A673 (cell line): ENCODE measurements around the gene MAPK8IP3. TPM values are rescaled to one million over a fixed set of nuclear protein-coding genes. Genes with fewer than 3 reads are reported as not detected.

ENCODE experiments used
- BruUV-seq: library from RNA; stranded (reverse); fragments of 400-500 nt; replicated peaks from 2 replicates; lab custom pipeline; 2021; lab: Mats Ljungman, UMichigan
- CTCF ChIA-PET: fragments of 300-600 bp; sonication (Branson Sonifier 250); formaldehyde crosslinking; loops from one replicate; lab custom pipeline; 2022; ENCODE audit warnings: antibody characterized with exemption; lab: Charles Lee
- POLR2A ChIA-PET: fragments of 300-600 bp; sonication (Branson Sonifier 250); formaldehyde crosslinking; loops from one replicate; lab custom pipeline; 2022; ENCODE audit warnings: antibody characterized with exemption; ENCODE audit not compliant: low non-redundant PET; lab: Charles Lee
- DNase-seq: peaks from one replicate; pipeline ENCODE4 v3.0.0-alpha.2; 2015; ENCODE audit warnings: low spot score
- H3K27ac ChIP-seq: fragments of 200-600 bp; sonication (generic); 2 replicates; pipeline ENCODE4 v1.5.1; 2016; ENCODE audit warnings: mixed run types, low read depth, mild to moderate bottlenecking, mixed read lengths, antibody characterized with exemption, low read length; ENCODE audit not compliant: poor library complexity, severe bottlenecking
- H3K27me3 ChIP-seq: fragments of 200-600 bp; sonication (generic); replicated peaks from 2 replicates; pipeline ENCODE4 v1.6.1; 2017; ENCODE audit warnings: mixed run types, low read depth, mild to moderate bottlenecking, mixed read lengths, antibody characterized with exemption, low read length; ENCODE audit not compliant: insufficient read depth, poor library complexity
- H3K36me3 ChIP-seq: fragments of 200-600 bp; sonication (generic); 2 replicates; pipeline ENCODE4 v1.6.1; 2016; ENCODE audit warnings: mixed run types, mild to moderate bottlenecking, mixed read lengths, antibody characterized with exemption, low read length; ENCODE audit not compliant: insufficient read depth, poor library complexity, severe bottlenecking
- H3K4me1 ChIP-seq: fragments of 200-600 bp; sonication (generic); 2 replicates; pipeline ENCODE4 v1.6.1; 2017; ENCODE audit warnings: mixed run types, mild to moderate bottlenecking, mixed read lengths, antibody characterized with exemption, low read length; ENCODE audit not compliant: insufficient read depth, poor library complexity, severe bottlenecking
- H3K4me3 ChIP-seq: fragments of 200-600 bp; sonication (generic); 2 replicates; pipeline ENCODE4 v1.5.1; 2016; ENCODE audit warnings: low read depth, mixed run types, mild to moderate bottlenecking, mixed read lengths, low read length; ENCODE audit not compliant: poor library complexity, severe bottlenecking
- H3K9me3 ChIP-seq: fragments of 200-600 bp; sonication (generic); 2 replicates; pipeline ENCODE4 v1.6.1; 2016; ENCODE audit warnings: mixed run types, low read depth, mild to moderate bottlenecking, mixed read lengths, antibody characterized with exemption, low read length; ENCODE audit not compliant: poor library complexity, severe bottlenecking
- EZH2 ChIP-seq: fragments of 200-600 bp; sonication (generic); IDR thresholded peaks from 2 replicates; pipeline ENCODE4 v1.6.1; 2017; ENCODE audit warnings: borderline replicate concordance, low read depth, mild to moderate bottlenecking, mixed read lengths, antibody characterized with exemption, low read length; ENCODE audit not compliant: poor library complexity, severe bottlenecking
- intact Hi-C: fragments of 100-400 bp; cut with micrococcal nuclease; formaldehyde crosslinking; loops from one replicate; pipeline ENCODE4 v1.10.0; 2022; ENCODE audit not compliant: unreplicated experiment
- total RNA-seq: library from RNA; stranded (reverse); gene quantifications from 2 replicates; pipeline ENCODE4 v1.2.3, GENCODE V29; 2021
- TF ChIP-seq, protein P1 (sequence below): fragments of 300-800, 200-600 bp; sonication (generic); conservative IDR thresholded peaks from 2 replicates; pipeline ENCODE4 v1.5.1; 2017; ENCODE audit warnings: low read depth, mild to moderate bottlenecking, antibody characterized with exemption, low read length, moderate library complexity, mixed read lengths

MAPK8IP3 gene
- total RNA-seq, 1 experiment from 2014 or later = 69.2 TPM

DNA sequence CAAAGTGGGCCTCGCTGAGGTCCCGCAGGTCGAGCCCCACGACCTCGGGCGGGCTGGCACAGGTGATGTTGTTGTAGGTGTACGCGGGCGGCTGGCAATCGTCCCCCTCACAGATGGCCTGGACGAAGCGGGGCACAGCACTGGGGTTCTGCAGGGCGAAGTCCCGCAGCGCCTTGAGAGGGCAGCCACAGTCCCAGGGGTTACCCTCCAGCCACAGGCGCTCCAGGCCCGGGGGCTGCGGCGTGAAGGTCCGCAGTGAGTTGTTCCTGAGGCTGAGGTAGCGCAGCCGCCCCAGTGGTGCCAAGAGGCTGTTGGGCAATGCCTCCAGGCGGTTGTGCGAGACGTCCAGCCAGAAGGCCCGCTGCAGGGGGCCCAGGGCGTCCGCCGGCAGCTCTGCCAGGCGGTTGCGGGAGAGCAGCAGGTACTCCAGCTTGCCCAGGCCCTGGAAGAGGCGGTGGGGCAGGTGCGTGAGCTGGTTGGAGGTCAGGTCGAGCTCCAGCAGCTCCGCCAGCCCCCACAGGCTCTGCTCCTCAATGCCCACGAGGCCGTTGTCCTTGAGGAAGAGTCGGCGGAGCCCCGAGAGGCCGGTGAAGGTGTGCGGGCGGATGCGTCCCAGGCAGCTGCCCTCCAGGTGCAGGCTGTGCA lies 84.7 kb downstream of the MAPK8IP3 start:
- Histone ChIP-seq H3K9me3 (no peaks in the 10 kb centered on the region), H3K27ac (no peak overlapping the region), H3K4me3 (no peak overlapping the region), H3K36me3 (peaks cover 18% of the 10 kb centered on the region), H3K27me3 (no peaks in the 10 kb centered on the region), H3K4me1 (no peaks in the 10 kb centered on the region)
- BruUV-seq = no TSS peak
- ChIA-PET CTCF (no interaction called here), POLR2A (interaction anchor here (0.6 kb wide), 1 partner anchor 11 kb away, joined by 3 read pairs; no protein-coding TSS in a partner anchor)
- no peak for TF ChIP-seq EZH2
- TF ChIP-seq, protein P1, sequence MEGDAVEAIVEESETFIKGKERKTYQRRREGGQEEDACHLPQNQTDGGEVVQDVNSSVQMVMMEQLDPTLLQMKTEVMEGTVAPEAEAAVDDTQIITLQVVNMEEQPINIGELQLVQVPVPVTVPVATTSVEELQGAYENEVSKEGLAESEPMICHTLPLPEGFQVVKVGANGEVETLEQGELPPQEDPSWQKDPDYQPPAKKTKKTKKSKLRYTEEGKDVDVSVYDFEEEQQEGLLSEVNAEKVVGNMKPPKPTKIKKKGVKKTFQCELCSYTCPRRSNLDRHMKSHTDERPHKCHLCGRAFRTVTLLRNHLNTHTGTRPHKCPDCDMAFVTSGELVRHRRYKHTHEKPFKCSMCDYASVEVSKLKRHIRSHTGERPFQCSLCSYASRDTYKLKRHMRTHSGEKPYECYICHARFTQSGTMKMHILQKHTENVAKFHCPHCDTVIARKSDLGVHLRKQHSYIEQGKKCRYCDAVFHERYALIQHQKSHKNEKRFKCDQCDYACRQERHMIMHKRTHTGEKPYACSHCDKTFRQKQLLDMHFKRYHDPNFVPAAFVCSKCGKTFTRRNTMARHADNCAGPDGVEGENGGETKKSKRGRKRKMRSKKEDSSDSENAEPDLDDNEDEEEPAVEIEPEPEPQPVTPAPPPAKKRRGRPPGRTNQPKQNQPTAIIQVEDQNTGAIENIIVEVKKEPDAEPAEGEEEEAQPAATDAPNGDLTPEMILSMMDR = no peak
- no peak for DNase-seq
- intact Hi-C loops = no loop called here

DNA sequence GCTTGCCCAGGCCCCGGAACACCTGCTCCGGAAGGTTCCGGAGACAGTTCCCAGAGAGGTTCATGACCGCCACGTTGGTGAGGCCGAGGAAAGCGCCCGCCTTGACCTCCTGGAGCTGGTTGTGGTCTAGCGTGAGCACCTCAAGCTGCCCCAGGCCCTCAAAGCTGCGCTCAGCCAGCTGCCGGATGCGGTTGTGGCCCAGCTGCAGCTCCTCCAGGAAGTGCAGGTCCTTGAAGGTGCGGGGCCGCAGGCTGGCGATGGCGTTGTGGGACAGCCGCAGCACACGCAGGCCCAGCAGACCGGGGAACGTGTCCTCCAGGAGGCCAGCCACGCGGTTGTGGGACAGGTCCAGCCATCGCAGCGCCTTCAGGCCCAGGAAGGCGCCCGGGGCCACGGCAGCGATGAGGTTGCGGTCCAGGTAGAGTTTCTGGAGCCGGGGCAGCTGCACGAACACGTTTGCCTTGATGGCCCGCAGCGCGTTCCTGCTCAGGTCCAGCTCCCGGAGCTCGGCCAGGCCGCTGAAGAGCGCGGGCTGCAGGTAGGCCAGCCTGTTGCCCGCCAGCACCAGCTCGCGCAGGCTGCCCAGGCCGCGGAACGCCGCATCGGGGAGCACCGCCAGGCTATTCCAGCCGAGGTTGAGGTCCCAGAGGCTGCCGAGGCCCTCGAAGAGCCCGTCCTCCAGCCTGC lies 85.4 kb downstream of the MAPK8IP3 start:
- Histone ChIP-seq H3K4me3 (no peak overlapping the region), H3K4me1 (no peaks in the 10 kb centered on the region), H3K36me3 (peaks cover 18% of the 10 kb centered on the region), H3K27ac (no peak overlapping the region), H3K27me3 (no peaks in the 10 kb centered on the region), H3K9me3 (no peaks in the 10 kb centered on the region)
- no peak for TF ChIP-seq EZH2
- TF ChIP-seq, protein P1 = no peak
- CTCF ChIA-PET = no interaction called here
- DNase-seq = no peak
- BruUV-seq = no TSS peak
- POLR2A ChIA-PET = no interaction called here
- intact Hi-C loops = no loop called here

DNA sequence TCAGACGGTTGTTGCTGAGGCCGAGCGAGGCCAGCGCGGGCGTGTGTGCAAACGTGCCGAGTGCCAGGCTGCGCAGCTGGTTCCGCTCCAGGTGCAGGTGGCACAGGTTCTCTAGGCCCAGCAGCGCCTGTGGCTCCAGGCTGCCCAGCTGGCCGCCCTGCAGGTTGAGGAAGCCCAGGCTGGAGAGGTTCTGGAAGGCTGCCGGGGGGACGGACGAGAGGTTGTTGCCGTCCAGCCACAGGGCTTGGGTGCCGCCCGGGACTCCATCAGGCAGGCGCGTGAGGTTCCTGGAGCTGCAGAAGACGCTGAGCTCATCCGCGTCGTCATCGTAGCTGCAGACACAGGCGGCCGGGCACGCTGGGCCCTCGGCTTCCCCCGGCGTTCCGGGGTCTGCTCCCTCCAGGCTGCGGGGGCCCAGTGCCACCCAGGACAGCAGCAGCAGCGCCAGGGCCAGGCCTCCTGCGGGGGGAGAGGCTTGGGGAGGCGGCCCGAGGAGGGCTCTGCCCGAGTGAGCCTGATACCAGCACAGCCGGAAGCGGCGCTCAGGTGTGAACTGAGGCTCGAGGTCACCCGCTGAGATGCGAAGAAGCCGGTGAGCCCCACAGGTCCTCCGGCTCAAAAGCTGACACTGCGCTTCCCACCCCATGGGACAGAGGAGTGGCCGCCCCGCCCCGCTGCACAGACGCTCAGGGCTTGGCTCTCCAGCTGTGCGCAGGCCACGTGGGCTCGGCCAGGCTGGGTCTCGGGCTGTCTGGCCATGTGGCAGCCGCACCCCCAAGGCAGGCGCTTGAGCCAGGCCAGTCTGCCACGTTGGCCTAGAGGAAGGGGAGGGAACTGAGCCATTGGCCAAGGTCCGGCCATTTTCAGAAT lies 86.2 kb downstream of the MAPK8IP3 start:
- Histone ChIP-seq H3K9me3 (no peaks in the 10 kb centered on the region), H3K27me3 (no peaks in the 10 kb centered on the region), H3K4me1 (no peaks in the 10 kb centered on the region), H3K27ac (no peak overlapping the region), H3K36me3 (peaks cover 18% of the 10 kb centered on the region), H3K4me3 (no peak overlapping the region)
- no TSS peak for BruUV-seq
- POLR2A ChIA-PET = no interaction called here
- intact Hi-C loops = no loop called here
- no peak for TF ChIP-seq EZH2
- TF ChIP-seq, protein P1 = no peak
- no peak for DNase-seq
- CTCF ChIA-PET = no interaction called here
